ENCODE measurements around the gene BCAS1.

Gene BCAS1

DNA sequence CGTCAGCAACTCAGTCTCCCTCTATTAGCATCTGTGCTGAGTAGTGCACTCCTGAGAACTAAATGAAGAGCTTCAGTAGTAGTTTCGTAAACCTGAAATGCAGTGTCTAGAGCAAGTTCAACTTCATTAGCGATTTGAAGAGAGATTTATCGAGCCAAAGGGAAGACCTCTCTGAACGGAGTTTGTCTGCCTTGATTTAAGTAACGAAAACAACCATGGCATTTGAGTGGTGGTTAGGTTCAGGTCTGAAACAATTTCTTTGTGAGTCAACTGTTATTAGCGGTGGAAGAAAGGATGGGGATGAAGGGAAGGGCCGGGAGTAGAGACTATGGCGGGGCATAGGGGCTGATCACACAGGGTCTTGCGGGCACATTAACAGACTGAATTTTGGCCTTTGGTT is 150.5 kb downstream of the BCAS1 start:
- ATAC-seq = no peak
- no peak for TF ChIP-seq OSR1 (CRISPR knock-in tag; IDR thresholded peaks at IDR 0.05)
- TF ChIP-seq BACH2 (CRISPR knock-in tag; IDR thresholded peaks at IDR 0.05; ENCODE audit: borderline replicate concordance) = no peak
- no peak for TF ChIP-seq PPARA (CRISPR knock-in tag; IDR thresholded peaks at IDR 0.05; ENCODE audit: borderline replicate concordance)
- no peak for TF ChIP-seq ZFP30 (CRISPR knock-in tag; IDR thresholded peaks at IDR 0.05)
- TF ChIP-seq ARNTL (CRISPR knock-in tag; IDR thresholded peaks at IDR 0.05; ENCODE audit: borderline replicate concordance, low read depth) = no peak
- TF ChIP-seq TCF4 (CRISPR knock-in tag; IDR thresholded peaks at IDR 0.05; ENCODE audit: borderline replicate concordance) = no peak
- TF ChIP-seq TOX (CRISPR knock-in tag; IDR thresholded peaks at IDR 0.05; ENCODE audit: borderline replicate concordance) = no peak
- TF ChIP-seq ZNF565 (CRISPR knock-in tag; conservative IDR thresholded peaks at IDR 0.05; ENCODE audit: low read depth) = no peak
- TF ChIP-seq ZC3H10 (CRISPR knock-in tag; IDR thresholded peaks at IDR 0.05) = no peak
- TF ChIP-seq, protein P1, sequence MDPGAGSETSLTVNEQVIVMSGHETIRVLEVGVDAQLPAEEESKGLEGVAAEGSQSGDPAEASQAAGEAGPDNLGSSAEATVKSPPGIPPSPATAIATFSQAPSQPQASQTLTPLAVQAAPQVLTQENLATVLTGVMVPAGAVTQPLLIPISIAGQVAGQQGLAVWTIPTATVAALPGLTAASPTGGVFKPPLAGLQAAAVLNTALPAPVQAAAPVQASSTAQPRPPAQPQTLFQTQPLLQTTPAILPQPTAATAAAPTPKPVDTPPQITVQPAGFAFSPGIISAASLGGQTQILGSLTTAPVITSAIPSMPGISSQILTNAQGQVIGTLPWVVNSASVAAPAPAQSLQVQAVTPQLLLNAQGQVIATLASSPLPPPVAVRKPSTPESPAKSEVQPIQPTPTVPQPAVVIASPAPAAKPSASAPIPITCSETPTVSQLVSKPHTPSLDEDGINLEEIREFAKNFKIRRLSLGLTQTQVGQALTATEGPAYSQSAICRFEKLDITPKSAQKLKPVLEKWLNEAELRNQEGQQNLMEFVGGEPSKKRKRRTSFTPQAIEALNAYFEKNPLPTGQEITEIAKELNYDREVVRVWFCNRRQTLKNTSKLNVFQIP (CRISPR knock-in tag; IDR thresholded peaks at IDR 0.05; ENCODE audit: borderline replicate concordance, low read depth) = no peak
- TF ChIP-seq, protein P2, sequence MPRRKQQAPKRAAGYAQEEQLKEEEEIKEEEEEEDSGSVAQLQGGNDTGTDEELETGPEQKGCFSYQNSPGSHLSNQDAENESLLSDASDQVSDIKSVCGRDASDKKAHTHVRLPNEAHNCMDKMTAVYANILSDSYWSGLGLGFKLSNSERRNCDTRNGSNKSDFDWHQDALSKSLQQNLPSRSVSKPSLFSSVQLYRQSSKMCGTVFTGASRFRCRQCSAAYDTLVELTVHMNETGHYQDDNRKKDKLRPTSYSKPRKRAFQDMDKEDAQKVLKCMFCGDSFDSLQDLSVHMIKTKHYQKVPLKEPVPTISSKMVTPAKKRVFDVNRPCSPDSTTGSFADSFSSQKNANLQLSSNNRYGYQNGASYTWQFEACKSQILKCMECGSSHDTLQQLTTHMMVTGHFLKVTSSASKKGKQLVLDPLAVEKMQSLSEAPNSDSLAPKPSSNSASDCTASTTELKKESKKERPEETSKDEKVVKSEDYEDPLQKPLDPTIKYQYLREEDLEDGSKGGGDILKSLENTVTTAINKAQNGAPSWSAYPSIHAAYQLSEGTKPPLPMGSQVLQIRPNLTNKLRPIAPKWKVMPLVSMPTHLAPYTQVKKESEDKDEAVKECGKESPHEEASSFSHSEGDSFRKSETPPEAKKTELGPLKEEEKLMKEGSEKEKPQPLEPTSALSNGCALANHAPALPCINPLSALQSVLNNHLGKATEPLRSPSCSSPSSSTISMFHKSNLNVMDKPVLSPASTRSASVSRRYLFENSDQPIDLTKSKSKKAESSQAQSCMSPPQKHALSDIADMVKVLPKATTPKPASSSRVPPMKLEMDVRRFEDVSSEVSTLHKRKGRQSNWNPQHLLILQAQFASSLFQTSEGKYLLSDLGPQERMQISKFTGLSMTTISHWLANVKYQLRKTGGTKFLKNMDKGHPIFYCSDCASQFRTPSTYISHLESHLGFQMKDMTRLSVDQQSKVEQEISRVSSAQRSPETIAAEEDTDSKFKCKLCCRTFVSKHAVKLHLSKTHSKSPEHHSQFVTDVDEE (CRISPR knock-in tag; IDR thresholded peaks at IDR 0.05) = no peak
- TF ChIP-seq, protein P3, sequence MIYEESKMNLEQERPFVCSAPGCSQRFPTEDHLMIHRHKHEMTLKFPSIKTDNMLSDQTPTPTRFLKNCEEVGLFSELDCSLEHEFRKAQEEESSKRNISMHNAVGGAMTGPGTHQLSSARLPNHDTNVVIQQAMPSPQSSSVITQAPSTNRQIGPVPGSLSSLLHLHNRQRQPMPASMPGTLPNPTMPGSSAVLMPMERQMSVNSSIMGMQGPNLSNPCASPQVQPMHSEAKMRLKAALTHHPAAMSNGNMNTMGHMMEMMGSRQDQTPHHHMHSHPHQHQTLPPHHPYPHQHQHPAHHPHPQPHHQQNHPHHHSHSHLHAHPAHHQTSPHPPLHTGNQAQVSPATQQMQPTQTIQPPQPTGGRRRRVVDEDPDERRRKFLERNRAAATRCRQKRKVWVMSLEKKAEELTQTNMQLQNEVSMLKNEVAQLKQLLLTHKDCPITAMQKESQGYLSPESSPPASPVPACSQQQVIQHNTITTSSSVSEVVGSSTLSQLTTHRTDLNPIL (CRISPR knock-in tag; IDR thresholded peaks at IDR 0.05; ENCODE audit: low read depth) = no peak
- TF ChIP-seq SNAI2 (CRISPR knock-in tag; IDR thresholded peaks at IDR 0.05) = no peak
- TF ChIP-seq GLIS3 (CRISPR knock-in tag; IDR thresholded peaks at IDR 0.05) = no peak
- TF ChIP-seq ZNF70 (CRISPR knock-in tag; IDR thresholded peaks at IDR 0.05) = no peak
- no peak for TF ChIP-seq ESRRG (CRISPR knock-in tag; IDR thresholded peaks at IDR 0.05)

DNA sequence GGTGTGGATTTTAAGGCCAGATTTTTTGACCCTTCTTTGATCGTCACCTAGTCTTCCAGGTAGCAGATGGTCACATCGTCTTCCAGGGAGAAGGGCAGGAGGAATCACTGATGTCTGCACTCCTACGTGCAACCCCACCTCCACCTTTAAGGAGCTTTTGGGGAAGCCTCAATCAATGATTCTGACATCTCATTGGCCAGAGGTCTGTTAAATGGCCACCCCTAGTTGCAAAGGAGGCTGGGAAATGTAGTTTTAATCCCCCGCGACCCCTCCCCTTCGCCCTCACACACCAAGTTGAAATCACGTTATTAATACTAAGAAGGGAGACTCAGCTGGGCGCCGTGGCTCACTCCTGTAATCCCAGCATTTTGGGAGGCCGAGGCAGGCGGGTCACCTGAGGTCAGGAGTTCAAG is 151.4 kb downstream of the BCAS1 start:
- TF ChIP-seq PPARA (CRISPR knock-in tag; IDR thresholded peaks at IDR 0.05; ENCODE audit: borderline replicate concordance) (no peak), SNAI2 (CRISPR knock-in tag; IDR thresholded peaks at IDR 0.05) (no peak), ARNTL (CRISPR knock-in tag; IDR thresholded peaks at IDR 0.05; ENCODE audit: borderline replicate concordance, low read depth) (no peak), GLIS3 (CRISPR knock-in tag; IDR thresholded peaks at IDR 0.05) (no peak), CSDC2 (CRISPR knock-in tag; IDR thresholded peaks at IDR 0.05) (no peak), RARB (CRISPR knock-in tag; IDR thresholded peaks at IDR 0.05) (no peak), TOX (CRISPR knock-in tag; IDR thresholded peaks at IDR 0.05; ENCODE audit: borderline replicate concordance) (no peak), ZFP3 (CRISPR knock-in tag; IDR thresholded peaks at IDR 0.05) (no peak), OSR1 (CRISPR knock-in tag; IDR thresholded peaks at IDR 0.05) (no peak), ESRRG (CRISPR knock-in tag; IDR thresholded peaks at IDR 0.05) (no peak), ZNF565 (CRISPR knock-in tag; conservative IDR thresholded peaks at IDR 0.05; ENCODE audit: low read depth) (no peak), TCF4 (CRISPR knock-in tag; IDR thresholded peaks at IDR 0.05; ENCODE audit: borderline replicate concordance) (no peak), ISL1 (CRISPR knock-in tag; IDR thresholded peaks at IDR 0.05) (no peak), ZC3H10 (CRISPR knock-in tag; IDR thresholded peaks at IDR 0.05) (no peak), ZFP30 (CRISPR knock-in tag; IDR thresholded peaks at IDR 0.05) (no peak)
- TF ChIP-seq, protein P3 (CRISPR knock-in tag; IDR thresholded peaks at IDR 0.05; ENCODE audit: low read depth) = no peak
- TF ChIP-seq, protein P4, sequence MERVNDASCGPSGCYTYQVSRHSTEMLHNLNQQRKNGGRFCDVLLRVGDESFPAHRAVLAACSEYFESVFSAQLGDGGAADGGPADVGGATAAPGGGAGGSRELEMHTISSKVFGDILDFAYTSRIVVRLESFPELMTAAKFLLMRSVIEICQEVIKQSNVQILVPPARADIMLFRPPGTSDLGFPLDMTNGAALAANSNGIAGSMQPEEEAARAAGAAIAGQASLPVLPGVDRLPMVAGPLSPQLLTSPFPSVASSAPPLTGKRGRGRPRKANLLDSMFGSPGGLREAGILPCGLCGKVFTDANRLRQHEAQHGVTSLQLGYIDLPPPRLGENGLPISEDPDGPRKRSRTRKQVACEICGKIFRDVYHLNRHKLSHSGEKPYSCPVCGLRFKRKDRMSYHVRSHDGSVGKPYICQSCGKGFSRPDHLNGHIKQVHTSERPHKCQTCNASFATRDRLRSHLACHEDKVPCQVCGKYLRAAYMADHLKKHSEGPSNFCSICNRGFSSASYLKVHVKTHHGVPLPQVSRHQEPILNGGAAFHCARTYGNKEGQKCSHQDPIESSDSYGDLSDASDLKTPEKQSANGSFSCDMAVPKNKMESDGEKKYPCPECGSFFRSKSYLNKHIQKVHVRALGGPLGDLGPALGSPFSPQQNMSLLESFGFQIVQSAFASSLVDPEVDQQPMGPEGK (CRISPR knock-in tag; IDR thresholded peaks at IDR 0.05; ENCODE audit: borderline replicate concordance) = no peak
- TF ChIP-seq, protein P5, sequence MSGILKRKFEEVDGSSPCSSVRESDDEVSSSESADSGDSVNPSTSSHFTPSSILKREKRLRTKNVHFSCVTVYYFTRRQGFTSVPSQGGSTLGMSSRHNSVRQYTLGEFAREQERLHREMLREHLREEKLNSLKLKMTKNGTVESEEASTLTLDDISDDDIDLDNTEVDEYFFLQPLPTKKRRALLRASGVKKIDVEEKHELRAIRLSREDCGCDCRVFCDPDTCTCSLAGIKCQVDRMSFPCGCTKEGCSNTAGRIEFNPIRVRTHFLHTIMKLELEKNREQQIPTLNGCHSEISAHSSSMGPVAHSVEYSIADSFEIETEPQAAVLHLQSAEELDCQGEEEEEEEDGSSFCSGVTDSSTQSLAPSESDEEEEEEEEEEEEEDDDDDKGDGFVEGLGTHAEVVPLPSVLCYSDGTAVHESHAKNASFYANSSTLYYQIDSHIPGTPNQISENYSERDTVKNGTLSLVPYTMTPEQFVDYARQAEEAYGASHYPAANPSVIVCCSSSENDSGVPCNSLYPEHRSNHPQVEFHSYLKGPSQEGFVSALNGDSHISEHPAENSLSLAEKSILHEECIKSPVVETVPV (CRISPR knock-in tag; IDR thresholded peaks at IDR 0.05) = no peak
- ATAC-seq = no peak
